HG02870 (cell line): ENCODE results near the gene MOCS3.
A peak's percentile ranks its signal among the peaks of the same experiment; 100 is the strongest.

Experiments used
- ATAC-seq: cut with Tn5 transposase; IDR thresholded peaks from one replicate; pipeline ENCODE4 v1.9.1; 2021; ENCODE audit warnings: mild to moderate bottlenecking, moderate library complexity; ENCODE audit not compliant: unreplicated experiment

Gene MOCS3

DNA sequence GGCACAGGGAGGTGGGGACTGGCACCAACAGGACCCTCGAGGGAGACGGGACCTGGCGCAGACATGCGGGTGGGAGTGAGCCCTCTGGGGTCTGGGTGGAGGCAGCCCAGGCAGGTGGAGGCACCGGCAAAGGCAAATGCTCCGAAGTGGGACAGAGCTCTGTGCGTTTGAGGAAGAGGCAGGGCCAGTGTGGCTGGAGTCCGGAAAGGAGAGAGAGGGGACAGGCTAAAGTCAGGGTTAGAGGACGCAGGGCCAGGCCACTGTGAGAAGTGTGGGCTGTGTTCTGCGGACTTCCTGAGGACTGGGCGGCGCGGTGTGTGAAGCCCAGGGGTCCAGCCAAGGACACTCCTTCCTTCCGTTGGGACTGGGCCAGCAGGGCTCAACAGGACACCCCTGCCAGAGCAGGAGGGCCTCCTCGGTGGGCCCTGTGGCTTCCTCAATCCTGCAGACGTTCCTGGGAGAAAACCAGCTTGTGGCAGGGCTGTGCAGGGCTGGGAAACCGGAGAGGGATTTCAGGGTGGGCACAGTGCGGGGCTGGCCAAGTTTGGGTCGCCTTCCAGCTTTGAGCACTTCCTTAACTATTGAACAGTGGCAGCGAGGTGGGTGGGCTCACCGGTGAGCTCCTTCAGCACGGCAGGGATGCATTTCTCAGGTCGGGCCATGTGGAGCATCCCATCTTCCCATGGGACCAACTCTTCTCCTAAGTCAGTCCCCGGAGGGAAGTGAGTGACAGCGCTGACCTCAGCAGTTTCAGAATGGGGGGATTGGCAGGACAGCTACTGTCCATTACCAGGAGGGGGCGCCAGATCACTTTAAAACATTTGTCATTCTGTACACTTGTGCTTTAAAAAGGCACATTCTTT is 22.5 kb downstream of the MOCS3 start:
- ATAC-seq = no peak

DNA sequence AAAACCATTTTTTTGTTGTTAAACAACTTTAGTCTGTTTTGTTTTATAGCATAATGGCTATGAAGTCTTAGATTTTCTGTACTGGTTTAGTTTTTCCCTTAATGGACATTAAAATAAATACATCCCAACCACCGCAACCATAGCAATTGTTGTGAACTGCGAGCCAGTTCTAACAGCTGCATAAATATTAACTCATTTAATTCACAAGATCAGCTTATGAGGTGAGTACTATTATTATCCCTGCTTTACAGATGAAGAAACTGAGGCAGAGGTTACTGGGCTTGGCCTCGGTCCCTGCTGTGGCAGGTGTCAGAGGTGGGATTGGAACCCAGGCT is 23.1 kb downstream of the MOCS3 start:
- no peak for ATAC-seq

DNA sequence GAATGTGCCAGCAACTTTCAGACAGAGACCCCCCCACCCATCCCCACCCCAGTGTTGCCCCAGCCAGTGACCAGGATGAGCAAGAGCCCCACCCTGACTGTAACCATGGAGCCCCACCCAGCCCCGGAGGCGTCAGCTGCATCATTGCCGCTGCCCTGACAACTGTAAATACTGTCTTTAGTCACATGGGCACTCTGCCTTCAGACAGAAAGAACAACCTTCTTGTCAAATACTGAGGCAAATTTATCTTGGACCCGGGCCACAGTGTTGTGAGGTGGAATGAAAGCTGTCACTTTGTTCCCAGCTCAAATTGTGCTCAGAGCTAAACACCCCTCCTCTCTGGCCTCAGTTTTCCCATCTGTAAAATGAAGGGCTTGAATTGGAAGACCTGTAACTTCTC is 23.7 kb downstream of the MOCS3 start:
- no peak for ATAC-seq

DNA sequence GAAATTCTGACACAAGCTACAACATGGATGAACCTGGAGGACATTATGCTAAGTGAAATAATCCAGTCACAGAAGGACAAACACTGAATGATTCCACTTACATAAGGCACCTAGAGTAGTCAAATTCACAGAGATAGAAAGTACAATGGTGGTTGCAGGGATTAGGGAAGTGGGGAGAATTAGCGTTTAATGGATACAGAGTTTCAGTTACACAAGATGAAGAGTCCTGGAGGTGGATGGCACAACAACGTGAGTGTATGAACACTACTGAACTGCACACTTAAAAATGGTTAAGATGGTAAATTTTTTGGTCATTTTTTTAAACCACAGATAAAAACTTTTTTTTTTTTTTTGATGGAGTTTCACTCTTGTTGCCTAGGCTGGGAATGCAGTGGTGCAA is 24.7 kb downstream of the MOCS3 start:
- ATAC-seq = no peak

DNA sequence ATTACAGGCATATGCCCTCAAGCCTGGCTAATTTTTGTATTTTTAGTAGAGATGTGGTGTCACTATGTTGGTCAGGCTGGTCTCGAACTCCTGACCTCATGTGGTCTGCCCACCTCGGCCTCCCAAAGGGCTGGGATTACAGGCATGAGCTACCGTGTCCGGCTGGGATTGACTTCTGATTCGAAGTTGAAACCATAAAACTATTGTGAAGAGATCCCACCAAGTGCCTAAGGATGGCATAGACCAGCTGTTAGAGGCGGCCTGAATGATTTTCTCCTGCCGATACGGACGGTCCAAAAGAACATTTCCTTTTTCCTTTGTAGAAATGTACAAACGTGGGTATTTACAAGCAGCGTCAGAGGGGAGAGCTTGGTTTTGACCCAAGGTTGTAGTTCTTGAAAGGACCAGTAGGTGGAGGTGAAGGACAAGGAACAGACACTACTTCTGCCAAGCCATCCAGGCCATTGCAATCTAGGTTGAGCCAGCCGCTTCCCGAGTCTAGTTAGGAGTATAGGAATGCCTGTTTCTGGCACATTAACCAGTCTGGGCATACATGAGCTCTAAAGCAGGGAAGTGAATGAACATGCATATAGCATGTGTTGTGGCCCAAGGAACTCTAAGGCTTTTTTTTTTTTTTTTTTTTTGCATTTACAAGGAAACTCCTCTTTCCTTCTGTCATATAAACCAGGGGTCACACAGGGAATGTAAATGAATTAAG is 29.0 kb downstream of the MOCS3 start:
- peak; percentile 65 for ATAC-seq

DNA sequence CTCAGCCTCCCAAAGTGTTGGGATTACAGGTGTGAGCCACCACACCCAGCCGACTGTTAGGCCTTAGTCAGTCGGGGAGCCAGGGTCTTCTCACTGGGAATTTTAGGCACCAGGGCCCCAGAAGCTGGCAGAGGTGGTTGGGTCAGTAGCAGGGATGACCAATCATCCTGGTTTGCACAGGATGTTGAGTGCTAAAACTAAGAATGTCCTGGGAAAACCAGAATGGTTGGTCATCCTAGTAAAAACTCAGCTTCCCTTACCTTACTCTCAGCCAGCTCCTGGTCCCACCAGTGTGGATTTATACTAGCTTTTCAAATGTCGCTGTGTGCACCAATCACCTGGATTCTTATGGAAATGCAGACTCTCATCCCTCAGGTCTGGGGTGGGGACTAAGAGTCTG is 32.5 kb downstream of the MOCS3 start:
- no peak for ATAC-seq

DNA sequence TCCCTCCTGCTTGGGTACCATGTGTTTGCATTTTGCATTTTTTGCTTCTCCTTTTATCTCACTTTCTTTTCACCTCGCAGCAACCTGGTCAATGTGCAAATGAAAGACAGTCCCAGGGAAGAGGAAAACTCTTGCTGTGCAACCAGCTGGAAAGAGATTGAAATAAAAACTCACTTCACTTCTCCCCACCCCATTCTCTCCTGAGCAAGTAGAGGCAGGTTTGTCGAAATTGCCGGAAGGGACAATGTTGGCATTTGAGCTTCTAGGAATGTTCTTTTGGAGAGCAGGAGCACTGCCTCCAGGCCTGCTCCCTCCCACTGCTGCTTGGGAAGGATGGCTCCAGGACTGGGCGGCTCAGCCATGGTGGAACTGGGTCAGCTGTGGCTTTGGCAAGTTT is 33.7 kb downstream of the MOCS3 start:
- no peak for ATAC-seq

DNA sequence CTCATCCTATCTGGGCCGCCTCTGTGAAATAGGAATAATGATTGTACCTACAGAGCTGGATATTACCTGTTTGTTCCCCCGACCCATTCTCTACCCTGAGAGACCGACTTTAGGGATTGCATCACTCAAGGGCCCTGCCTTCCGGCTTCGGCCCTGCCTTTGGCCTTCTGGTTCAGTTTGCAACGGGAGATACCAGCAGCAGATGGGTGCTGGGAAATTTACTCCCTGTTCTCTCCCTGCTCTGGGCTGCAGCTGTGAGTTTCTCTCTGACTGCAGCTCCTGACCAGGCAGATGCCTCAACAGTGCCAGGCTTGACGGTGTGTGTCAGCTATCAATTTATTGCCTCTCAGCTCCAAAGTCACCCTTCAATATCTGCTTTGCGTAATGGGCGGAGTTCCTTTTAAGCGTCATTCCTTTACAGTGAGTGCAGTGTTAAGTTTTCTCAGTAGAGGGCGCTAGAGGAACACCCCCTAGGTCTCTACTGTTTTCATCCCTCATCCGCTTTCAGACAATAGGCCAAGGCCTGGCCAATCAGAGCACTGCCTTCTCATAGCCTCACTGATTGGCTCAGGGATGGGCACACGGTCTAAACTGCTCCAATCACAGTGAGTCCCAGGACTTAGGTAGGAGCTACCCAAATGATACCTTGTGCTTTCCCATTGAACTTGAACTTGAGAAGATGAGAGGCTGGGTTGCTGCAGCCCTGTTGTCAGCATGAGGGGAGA is 34.3 kb downstream of the MOCS3 start:
- ATAC-seq = peak; percentile 61

DNA sequence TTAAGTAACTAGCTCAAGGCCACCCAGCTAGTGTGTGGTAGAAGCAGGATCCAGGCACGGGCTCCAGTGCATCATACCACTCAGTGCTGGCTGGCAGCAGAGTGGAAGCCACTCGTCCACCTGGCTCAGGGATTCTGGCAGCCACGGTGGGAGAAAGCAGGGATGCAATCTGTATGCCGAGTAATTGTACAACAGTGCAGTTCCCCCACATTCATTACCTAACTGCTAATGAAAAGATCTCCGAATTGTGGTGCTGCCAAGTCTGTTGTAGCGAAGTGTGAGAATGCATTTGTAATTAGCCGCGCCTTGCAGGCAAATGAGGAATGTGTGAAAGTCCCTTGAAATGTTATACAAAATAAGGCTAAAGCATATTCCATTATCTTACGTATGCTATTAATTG is 35.3 kb downstream of the MOCS3 start:
- ATAC-seq = no peak

DNA sequence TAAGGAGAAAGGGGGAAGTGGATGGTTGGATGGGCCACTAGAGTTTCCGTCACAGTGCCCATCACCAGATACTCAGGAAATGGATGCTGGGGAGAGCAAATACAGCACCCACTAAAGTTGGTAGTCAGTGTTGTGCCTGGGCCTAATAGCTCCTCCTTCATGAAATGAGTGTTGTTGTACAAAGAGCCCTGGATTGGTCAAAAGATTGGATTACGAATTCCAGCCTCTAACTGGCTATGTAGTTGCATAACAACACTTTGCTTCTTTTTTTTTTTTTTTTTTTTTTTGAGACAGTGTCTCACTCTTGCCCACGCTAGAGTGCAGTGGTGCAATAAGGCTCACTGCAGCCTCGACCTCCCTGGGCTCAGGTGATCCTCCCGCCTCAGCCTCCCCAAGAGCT is 36.9 kb downstream of the MOCS3 start:
- no peak for ATAC-seq

DNA sequence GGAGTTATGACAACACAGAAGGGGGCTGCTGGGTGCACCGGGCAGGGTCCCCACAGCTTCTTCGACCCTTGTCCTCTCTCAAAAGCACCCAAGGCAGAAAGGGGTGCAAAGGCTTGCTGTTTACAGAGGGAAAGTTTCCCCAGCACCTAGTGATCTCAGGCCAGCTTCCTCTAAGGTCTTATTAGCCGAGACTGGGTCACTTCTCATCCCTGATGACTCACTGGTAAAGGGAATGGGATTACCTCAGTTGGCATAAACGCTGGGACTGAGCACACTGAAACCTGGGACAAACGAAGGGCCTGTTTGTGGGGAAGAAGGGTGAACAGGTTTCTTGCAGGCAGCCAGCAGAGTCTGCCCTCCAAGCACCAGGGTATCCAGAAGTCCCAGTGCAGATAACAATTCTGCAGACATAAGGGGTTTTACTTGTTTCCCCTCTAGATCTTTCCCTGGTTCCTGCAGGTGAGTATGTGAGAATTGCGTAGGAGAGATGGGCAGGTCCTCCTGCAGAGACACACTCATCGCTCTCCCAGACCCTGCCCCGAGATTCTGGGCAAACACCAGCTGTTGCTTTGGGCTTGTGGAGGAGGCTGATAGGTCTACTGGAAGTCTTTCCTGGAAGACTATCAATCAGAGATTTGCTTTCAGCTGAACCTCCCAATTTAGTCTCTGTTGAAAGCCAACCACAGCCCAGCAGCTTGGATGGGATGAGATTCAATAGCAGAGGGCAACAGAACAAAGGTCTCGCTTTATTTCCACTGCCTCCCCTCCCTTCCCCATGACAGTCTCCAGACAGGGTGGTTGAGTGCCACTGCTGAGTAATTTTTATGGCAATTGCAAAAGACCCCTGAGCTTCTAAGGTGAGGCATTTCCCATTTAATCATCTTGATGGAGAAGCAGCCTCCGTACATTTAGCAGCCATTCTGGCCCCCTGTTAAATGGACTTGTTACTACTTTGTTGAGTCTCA is 38.6 kb downstream of the MOCS3 start:
- ATAC-seq = no peak

DNA sequence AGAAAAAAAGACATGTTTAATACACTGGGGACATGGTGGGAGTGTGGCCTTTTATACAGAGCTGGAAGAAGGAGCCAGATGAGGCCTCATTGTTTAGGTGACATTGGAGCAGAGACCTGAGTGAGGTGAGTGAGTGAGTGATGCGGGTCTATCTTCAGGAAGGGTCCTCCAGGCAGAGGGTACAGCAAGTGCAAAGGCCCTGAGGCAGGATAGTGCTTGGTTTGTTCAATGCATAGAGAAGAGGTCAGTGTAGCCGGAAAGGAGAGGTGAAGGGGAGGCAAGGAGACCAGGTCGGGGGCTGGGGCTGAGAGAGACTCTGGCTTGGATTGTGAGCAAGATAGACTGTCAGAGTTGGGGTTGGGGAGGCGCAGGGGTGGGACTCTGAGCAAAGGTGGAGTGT is 40.7 kb downstream of the MOCS3 start:
- no peak for ATAC-seq

DNA sequence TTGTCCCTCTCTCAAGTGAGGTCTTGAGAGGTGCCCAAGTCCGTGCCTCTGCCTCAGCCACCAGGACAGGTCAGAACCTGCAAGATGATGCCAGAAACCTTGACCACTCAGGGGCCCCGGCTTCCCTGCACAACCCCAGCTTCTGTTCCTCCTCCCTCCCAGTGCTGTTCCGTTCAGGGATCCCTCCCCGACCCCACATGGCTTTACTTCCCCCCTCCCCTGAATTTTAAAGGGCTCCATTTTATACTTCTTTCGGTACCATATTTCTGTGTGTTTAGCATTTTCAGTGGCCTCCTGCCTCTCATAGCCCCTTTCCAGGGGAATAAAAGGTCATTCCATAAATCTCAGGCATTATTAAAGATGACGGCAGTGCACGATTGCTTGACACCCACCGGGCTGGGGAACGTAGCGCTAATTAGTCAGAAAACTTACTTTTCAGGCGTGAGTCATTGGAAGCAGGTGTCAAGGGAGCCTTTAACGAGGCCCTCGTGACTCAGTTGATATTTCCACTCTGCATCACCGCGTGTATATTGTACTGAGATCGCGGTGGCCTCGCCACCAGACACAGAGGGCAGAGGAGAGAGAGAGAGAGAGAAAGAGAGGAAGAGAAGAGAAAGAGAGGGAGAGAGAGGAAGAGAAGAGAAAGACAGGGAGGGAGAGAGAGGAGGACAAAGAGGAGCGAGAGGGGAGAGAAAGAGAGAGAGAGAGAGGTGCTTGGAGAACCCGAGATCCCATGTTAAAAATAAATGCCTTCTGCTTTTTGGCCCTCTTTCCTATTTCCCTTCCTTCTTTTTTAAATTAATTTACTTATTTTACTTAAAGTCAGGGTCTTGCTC is 43.0 kb downstream of the MOCS3 start:
- ATAC-seq = no peak

DNA sequence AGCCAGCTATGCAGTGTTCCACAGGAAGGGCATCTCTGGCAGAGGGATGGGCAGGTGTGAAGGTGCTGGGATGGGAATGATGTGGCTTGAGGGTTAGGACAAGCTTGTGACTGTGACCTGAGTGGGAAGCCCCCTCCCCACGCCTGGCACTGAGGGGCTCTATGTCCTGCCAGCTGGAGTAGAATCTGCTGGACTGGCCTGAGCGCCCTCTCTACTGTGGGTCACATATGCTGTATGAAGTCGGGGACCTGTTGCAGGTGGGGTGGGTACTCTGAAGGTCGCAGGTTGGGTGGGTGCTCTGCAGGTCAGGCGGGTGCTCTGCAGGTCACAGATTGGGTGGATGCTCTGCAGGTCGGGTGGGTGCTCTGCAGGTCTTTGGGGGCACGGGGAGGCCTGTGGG is 44.0 kb downstream of the MOCS3 start:
- ATAC-seq = no peak

DNA sequence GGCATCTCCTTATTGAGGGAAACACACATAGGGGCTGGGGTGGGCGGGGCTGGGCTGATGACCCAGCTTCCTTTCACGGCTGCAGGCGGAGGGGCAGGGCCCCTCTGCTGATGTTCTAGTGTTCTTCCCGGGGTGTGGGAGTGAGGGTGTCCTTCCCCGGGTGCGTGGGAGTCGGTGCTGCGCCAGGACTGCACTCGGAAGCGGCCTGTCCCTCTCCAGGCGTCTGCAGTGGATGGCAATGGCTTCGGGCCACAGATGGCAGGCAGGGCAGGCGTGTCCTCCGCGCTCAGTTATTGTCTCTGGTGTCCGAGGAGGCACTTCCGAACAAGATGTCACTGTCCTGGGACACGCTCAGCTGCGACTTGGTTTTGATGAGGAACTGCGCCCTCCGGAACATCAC is 45.1 kb downstream of the MOCS3 start:
- no peak for ATAC-seq

DNA sequence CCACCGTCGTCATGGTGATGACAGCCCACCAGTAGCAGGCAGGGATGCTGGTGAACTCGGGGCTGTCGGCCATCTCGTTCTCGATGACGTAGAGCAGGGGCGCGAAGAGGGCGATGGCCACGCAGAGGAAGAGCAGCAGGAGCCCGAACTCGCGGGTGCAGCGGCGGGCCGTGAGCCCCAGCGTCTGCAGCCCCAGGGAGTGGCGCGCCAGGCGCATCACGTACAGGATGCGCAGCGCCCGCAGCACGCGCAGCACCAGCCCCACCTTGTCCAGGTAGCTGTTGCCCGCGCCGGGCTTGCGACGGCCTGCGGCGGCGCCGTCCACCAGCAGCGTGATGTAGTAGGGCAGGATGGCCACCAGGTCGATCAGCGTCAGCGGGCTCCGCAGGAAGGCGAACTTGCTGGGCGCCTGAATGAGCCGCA is 45.7 kb downstream of the MOCS3 start:
- ATAC-seq = no peak

DNA sequence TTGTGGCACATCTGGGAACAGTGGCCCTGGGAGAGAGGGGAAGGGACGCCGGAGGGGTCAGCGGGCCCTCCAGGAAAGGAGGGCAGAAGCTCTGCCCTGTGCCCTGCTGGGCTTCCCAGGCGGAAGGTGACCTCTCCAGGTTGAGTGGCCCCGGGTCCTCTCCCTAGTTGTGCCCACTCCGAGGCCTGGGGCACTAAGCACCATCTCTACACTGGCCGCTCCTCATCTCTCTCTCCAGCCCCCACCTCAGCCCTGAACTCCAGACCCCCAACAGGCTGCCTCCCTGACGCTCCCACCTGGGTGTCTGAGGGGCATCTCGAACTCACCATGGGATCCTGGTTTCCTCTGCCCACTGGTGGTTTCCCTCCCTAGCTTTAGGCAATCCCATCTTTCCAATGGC is 46.2 kb downstream of the MOCS3 start:
- no peak for ATAC-seq

DNA sequence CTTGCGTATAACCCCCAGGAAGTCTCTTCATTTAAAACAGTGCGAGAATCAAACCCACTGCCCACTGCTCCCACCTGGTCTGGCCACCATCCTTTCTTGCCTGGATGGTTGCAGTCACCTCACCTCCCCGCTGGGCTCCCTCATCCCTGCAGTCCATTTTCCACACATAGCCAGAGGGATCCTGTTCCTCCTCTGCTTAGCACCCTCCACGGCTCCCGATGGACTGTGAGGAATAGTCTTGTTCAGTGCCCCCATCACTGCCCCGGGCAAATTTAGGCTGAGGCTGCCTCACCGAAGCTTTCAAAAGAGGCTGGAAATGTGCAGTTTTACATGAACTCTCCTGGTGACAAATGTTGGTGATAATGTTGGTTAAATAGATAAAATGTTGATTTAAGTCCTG is 46.6 kb downstream of the MOCS3 start:
- no peak for ATAC-seq

DNA sequence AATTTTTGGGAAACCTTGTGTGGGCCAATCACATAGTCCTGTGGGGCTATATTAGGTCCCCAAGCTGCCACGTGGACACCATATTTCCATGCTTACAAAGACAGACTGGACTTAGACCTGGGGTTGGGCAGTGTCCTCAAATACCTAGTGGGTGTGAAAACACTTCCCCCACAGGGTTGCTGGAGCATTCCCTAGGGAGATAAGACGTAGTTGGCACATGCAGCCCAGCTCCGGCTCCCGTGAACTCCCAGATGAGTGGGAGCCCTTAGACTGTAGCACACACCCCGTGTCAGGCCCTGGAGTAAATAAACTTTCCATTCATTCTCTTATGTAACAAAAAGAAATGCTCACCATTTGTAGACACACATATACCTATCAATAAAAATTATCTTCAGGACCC is 50.1 kb downstream of the MOCS3 start:
- ATAC-seq = no peak
